CD14-positive monocyte (primary cell): ENCODE data around the gene ABCG4. TPM values are rescaled to one million over a fixed set of nuclear protein-coding genes. Genes with fewer than 3 reads are reported as not detected.

Source experiments
- DNase-seq, 3 donors: peaks; one replicate each; pipeline ENCODE4 v3.0.0-alpha.2; 2011 to 2022
- H2AFZ ChIP-seq: 2 replicates; pipeline ENCODE4 v1.6.0; 2012; ENCODE audit warnings: mild to moderate bottlenecking, low read depth, low read length, inconsistent platforms; ENCODE audit not compliant: insufficient read depth, poor library complexity, severe bottlenecking
- H3K27ac ChIP-seq, 2 donors: 1 replicate in 1 of 2; 2 replicates in 1 of 2; pipeline ENCODE4 v1.5.1; 2012 to 2013; ENCODE audit warnings: low read length in 2 of 2, control low read depth in 1 of 2, inconsistent platforms in 1 of 2, low read depth in 1 of 2, mild to moderate bottlenecking in 1 of 2
- H3K27me3 ChIP-seq, 2 donors: one replicate each; pipeline versions ENCODE4 v1.6.0 to v1.6.1; 2011 to 2013; ENCODE audit warnings: low read length in 2 of 2; ENCODE audit not compliant: control insufficient read depth in 2 of 2, insufficient read depth in 2 of 2
- H3K36me3 ChIP-seq, 2 donors: replicated peaks in 1 of 2; 1 replicate in 1 of 2; 2 replicates in 1 of 2; pipeline versions ENCODE4 v1.5.1 to v1.6.1; 2012 to 2013; ENCODE audit warnings: low read length in 2 of 2, control low read depth in 1 of 2, inconsistent platforms in 1 of 2, mild to moderate bottlenecking in 1 of 2; ENCODE audit not compliant: insufficient read depth in 2 of 2, control insufficient read depth in 1 of 2
- H3K4me1 ChIP-seq, 2 donors: 1 replicate in 1 of 2; 2 replicates in 1 of 2; pipeline versions ENCODE4 v1.5.1 to v1.6.1; 2012 to 2013; ENCODE audit warnings: low read length in 2 of 2, control low read depth in 1 of 2, inconsistent platforms in 1 of 2, mild to moderate bottlenecking in 1 of 2, moderate library complexity in 1 of 2; ENCODE audit not compliant: insufficient read depth in 2 of 2, control insufficient read depth in 1 of 2
- H3K4me2 ChIP-seq: replicated peaks from 2 replicates; pipeline ENCODE3; 2012; ENCODE audit warnings: low read length, moderate library complexity, mild to moderate bottlenecking; ENCODE audit not compliant: poor library complexity, severe bottlenecking; ENCODE audit errors: extremely low read depth
- H3K4me3 ChIP-seq, 3 experiments: fragments of 200-600 bp in 1 of 3; sonication (generic) in 1 of 3; replicated peaks in 1 of 3; 1 replicate in 2 of 3; 2 replicates in 1 of 3; pipeline ENCODE4 v1.5.1; 2011 to 2013; ENCODE audit warnings: low read length in 3 of 3, mild to moderate bottlenecking in 3 of 3, control low read depth in 2 of 3, low read depth in 2 of 3, inconsistent platforms in 1 of 3, moderate library complexity in 1 of 3
- H3K79me2 ChIP-seq: 2 replicates; pipeline ENCODE4 v1.6.0; 2012; ENCODE audit warnings: mild to moderate bottlenecking, control low read depth, inconsistent platforms, low read length, moderate library complexity; ENCODE audit not compliant: insufficient read depth
- H3K9ac ChIP-seq: 2 replicates; pipeline ENCODE4 v1.6.0; 2017; ENCODE audit warnings: low read length, mild to moderate bottlenecking; ENCODE audit not compliant: insufficient read depth, poor library complexity, severe bottlenecking
- H3K9me3 ChIP-seq, 2 donors: replicated peaks in 1 of 2; 1 replicate in 1 of 2; 2 replicates in 1 of 2; pipeline versions ENCODE4 v1.5.1 to v1.6.1; 2012 to 2013; ENCODE audit warnings: low read length in 2 of 2, control low read depth in 1 of 2; ENCODE audit not compliant: control insufficient read depth in 1 of 2, insufficient read depth in 1 of 2
- H4K20me1 ChIP-seq: 2 replicates; pipeline ENCODE4 v1.6.0; 2012; ENCODE audit warnings: mild to moderate bottlenecking, low read length, control low read depth, moderate library complexity; ENCODE audit not compliant: insufficient read depth
- H3K27ac Mint-ChIP-seq, 7 donors: one replicate each; pipeline ENCODE4 v1.8.0; 2020; ENCODE audit warnings: mild to moderate bottlenecking in 7 of 7, mixed read lengths in 7 of 7, moderate library complexity in 6 of 7, inconsistent platforms in 2 of 7
- H3K27me3 Mint-ChIP-seq, 3 donors: one replicate each; pipeline ENCODE4 v1.8.0; 2021 to 2022; ENCODE audit warnings: low read depth in 3 of 3, mild to moderate bottlenecking in 3 of 3, mixed read lengths in 3 of 3, moderate library complexity in 3 of 3, inconsistent platforms in 1 of 3
- H3K36me3 Mint-ChIP-seq, 2 donors: one replicate each; pipeline ENCODE4 v1.8.0; 2020; ENCODE audit warnings: mixed read lengths in 2 of 2, inconsistent platforms in 1 of 2, mild to moderate bottlenecking in 1 of 2
- H3K4me1 Mint-ChIP-seq: one replicate; pipeline ENCODE4 v1.8.0; 2020; ENCODE audit warnings: mild to moderate bottlenecking, mixed read lengths
- H3K4me3 Mint-ChIP-seq, 2 donors: one replicate each; pipeline ENCODE4 v1.8.0; 2020; ENCODE audit warnings: mild to moderate bottlenecking in 2 of 2, mixed read lengths in 2 of 2, moderate library complexity in 1 of 2
- H3K9me3 Mint-ChIP-seq, 7 donors: one replicate each; pipeline ENCODE4 v1.8.0; 2020 to 2022; ENCODE audit warnings: mixed read lengths in 7 of 7, mild to moderate bottlenecking in 6 of 7, moderate library complexity in 6 of 7, inconsistent platforms in 2 of 7
- WGBS: methylation state at CpG from one replicate; pipeline ENCODE4 v1.1.5; 2013; ENCODE audit warnings: missing lambda C conversion rate; ENCODE audit not compliant: insufficient coverage; 5-methylcytosine and 5-hydroxymethylcytosine counted together
- intact Hi-C, 2 donors: fragments of 100-400 bp; cut with micrococcal nuclease; formaldehyde crosslinking; loops; one replicate each; pipeline versions ENCODE4 v1.15.0 to v1.15.1; 2023
- polyA plus RNA-seq, 3 donors: library from polyadenylated mRNA; depleted of rRNA in 1 of 3; unstranded in 2 of 3; stranded (reverse) in 1 of 3; fragments of 300-500 nt in 2 of 3; fragments of >200 nt in 1 of 3; fragmentation: Illumina TruSeq in 2 of 3; gene quantifications; 1 replicate in 2 of 3; 2 replicates in 1 of 3; pipeline ENCODE4 v1.2.3, GENCODE V29; 2012 to 2021
- TF ChIP-seq, protein P1 (sequence below): fragments of 200-600 bp; IDR thresholded peaks from one replicate; pipeline ENCODE4 v1.8.0; 2022; ENCODE audit warnings: antibody characterized with exemption, mild to moderate bottlenecking

The ABCG4 gene
- polyA plus RNA-seq, 3 donors: 0.04 TPM; not detected in 2

DNA sequence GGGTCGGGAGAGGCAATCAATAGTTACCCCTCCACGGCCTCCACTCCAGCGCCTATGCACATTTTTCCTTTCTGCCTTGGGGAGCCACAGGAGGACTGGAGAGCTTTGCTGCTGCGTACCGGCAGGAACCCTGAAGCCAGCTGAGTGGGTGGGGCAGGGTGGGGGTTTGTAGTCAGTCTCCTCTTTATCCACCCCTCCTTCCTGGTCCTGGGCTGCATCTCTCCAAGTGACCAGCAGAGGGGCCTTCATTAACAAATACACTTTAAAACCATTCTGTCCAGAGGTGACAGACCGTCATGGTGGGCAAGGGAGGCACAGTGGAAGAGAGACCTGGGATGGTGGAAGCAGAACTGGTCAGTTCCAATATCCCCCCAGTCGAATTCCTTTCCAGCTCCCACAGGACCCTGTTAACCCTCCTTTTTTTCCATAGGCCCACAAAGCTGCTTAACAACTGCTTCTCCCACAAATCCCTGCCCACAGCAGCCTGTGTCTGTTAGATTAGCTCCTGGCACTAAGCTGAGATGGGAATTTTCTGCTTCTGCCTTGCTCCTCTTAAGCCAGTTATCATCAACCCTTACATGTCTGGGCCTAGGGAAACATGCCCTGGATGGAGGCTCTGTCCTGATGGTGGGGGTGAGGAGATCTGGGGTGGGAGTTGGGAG, 3.9 kb upstream of the ABCG4 start:
- WGBS: no CpG with 5 or more reads among the region's 7 CpGs
- peaks cover 0 to 5% of the 10 kb centered on the region in 2 donors for H3K36me3 Mint-ChIP-seq
- H3K4me3 ChIP-seq: no peak overlapping the region

GRCh38 chr11:119145551-119145950, 3.3 kb upstream of the ABCG4 start:
- 64% methylated on average over 3 of the region's 3 CpGs for WGBS
- Histone ChIP-seq H3K4me1 (peaks cover 18 to 22% of the 10 kb centered on the region in 2 donors), H3K36me3 (no peaks in the 10 kb centered on the region), H3K79me2 (no peaks in the 10 kb centered on the region), H3K4me3 (no peak overlapping the region), H3K9ac (no peak overlapping the region), H3K27me3 (peaks cover 32 to 41% of the 10 kb centered on the region in 2 donors), H3K4me2 (no peak overlapping the region), H4K20me1 (no peaks in the 10 kb centered on the region), H3K9me3 (peaks cover 0 to 11% of the 10 kb centered on the region in 2 donors), H3K27ac (no peak overlapping the region), H2AFZ (no peak overlapping the region)
- peaks cover 31% of the 10 kb centered on the region for H3K4me1 Mint-ChIP-seq
- H3K9me3 Mint-ChIP-seq: peaks cover 0 to 23% (median 8%) of the 10 kb centered on the region in 7 donors
- H3K27me3 Mint-ChIP-seq: peaks cover 41 to 58% (median 45%) of the 10 kb centered on the region in 3 donors
- H3K4me3 Mint-ChIP-seq: peak overlapping the region in 1 of 2 donors; percentile 52
- no peak for DNase-seq
- no peak overlapping the region for H3K27ac Mint-ChIP-seq
- intact Hi-C loops: loop anchor here (10.0 kb wide), 1 partner anchor 49 kb away; no protein-coding TSS in a partner anchor
- TF ChIP-seq, protein P1, sequence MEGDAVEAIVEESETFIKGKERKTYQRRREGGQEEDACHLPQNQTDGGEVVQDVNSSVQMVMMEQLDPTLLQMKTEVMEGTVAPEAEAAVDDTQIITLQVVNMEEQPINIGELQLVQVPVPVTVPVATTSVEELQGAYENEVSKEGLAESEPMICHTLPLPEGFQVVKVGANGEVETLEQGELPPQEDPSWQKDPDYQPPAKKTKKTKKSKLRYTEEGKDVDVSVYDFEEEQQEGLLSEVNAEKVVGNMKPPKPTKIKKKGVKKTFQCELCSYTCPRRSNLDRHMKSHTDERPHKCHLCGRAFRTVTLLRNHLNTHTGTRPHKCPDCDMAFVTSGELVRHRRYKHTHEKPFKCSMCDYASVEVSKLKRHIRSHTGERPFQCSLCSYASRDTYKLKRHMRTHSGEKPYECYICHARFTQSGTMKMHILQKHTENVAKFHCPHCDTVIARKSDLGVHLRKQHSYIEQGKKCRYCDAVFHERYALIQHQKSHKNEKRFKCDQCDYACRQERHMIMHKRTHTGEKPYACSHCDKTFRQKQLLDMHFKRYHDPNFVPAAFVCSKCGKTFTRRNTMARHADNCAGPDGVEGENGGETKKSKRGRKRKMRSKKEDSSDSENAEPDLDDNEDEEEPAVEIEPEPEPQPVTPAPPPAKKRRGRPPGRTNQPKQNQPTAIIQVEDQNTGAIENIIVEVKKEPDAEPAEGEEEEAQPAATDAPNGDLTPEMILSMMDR: no peak
- H3K36me3 Mint-ChIP-seq: peaks cover 0 to 5% of the 10 kb centered on the region in 2 donors

More for the DNA sequence above, 3.9 kb upstream of the ABCG4 start:
- no peak overlapping the region for H3K27ac Mint-ChIP-seq
- peaks cover 0 to 11% of the 10 kb centered on the region in 2 donors for H3K9me3 ChIP-seq
- no peak overlapping the region for H2AFZ ChIP-seq
- no peak overlapping the region for H3K27ac ChIP-seq
- H3K4me1 Mint-ChIP-seq: peaks cover 28% of the 10 kb centered on the region
- peaks cover 35 to 54% (median 40%) of the 10 kb centered on the region in 3 donors for H3K27me3 Mint-ChIP-seq
- no peak overlapping the region for H3K4me2 ChIP-seq
- peaks cover 0 to 19% (median 8%) of the 10 kb centered on the region in 7 donors for H3K9me3 Mint-ChIP-seq
- TF ChIP-seq, protein P1: peak; percentile 84
- no peak overlapping the region for H3K9ac ChIP-seq
- DNase-seq: peak; percentile 60 to 68 (median 60)
- peaks cover 18 to 20% of the 10 kb centered on the region in 2 donors for H3K4me1 ChIP-seq
- H3K4me3 Mint-ChIP-seq: peak overlapping the region in 1 of 2 donors; percentile 52
- H3K27me3 ChIP-seq: peaks cover 26 to 35% of the 10 kb centered on the region in 2 donors
- no peaks in the 10 kb centered on the region for H3K36me3 ChIP-seq
- H3K79me2 ChIP-seq: no peaks in the 10 kb centered on the region
- intact Hi-C loops: loop anchor here (10.0 kb wide), 1 partner anchor 50 kb away; no protein-coding TSS in a partner anchor
- no peaks in the 10 kb centered on the region for H4K20me1 ChIP-seq
